HG03097 (cell line): ENCODE results near the gene PALD1.

Source experiments
- ATAC-seq: cut with Tn5 transposase; IDR thresholded peaks from one replicate; pipeline ENCODE4 v1.9.1; 2021; ENCODE audit not compliant: unreplicated experiment, low FRiP score

PALD1 gene

DNA sequence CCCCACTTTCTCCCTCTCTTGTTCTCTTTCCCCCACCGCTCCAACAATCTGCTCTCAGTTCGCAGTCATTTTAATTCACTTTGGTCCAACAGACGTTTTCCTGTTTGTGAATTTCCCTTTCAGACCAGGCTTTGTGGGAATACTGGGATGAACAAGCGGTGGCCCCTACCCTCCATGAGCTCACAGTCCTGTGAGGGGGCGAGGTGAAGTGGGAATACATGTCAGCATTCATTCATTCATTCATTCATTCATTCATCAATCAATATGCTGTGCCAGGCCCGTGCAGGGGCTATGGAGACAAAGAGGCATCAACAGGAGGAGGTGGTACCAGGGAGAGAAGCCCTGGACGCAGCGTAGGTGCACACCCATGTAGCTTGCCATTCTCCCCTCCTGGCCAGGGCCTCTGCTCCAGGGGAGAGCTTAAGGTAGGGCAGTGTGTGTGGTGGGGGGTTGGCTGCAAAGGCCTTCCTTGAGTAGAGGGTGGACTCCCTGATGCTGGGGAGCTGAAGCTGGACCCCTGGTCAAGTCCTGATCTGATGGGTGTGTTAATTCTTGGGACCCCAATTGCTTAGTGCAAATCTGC lies 107.9 kb downstream of the PALD1 start:
- ATAC-seq, result no peak

DNA sequence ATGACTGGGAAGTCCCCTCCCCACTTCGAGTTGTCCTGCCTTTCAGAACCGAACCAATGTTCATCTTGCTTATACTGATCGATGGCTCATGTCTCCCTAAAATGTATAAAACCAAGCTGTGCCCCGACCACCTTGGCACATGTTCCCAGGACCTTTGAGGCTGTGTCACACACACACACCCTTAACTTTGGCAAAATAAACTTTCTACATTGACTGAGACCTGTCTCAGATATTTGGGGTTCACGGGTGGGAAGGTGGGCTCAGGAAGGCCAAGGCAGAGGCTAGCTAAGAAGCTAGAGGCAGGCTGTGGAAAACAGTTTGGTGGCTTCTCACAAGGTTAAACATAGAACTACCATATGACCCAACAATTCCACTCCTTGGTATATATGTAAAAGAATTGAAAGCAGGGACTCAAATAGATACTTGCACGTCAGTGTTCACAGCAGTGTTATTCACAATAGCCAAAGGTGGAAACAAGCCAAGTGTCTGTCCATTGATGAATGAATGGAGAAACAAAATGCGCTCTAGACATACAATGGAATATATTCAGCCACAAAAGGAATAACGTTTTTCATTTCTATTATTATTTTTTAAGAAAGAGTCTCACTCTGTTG lies 108.6 kb downstream of the PALD1 start:
- no peak for ATAC-seq

DNA sequence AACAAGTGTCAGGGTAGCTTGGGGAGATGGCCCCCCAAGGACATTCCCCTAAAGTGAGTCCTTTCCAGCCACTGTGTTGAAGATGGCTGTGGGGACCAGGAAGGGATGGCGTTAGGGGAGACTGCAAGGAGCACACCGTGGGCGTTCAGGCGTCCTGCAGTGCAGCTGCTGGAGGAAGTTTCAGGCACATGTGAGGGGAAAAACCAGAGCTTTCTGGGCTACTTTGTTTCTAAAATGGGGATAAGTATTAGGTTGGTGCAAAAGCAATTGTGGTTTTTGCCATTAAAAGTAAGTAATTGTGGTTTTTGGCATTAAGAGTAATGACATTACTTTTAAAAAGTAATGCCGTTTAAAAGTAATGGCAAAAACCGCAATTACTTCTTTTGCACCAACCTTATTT lies 109.7 kb downstream of the PALD1 start:
- no peak for ATAC-seq

DNA sequence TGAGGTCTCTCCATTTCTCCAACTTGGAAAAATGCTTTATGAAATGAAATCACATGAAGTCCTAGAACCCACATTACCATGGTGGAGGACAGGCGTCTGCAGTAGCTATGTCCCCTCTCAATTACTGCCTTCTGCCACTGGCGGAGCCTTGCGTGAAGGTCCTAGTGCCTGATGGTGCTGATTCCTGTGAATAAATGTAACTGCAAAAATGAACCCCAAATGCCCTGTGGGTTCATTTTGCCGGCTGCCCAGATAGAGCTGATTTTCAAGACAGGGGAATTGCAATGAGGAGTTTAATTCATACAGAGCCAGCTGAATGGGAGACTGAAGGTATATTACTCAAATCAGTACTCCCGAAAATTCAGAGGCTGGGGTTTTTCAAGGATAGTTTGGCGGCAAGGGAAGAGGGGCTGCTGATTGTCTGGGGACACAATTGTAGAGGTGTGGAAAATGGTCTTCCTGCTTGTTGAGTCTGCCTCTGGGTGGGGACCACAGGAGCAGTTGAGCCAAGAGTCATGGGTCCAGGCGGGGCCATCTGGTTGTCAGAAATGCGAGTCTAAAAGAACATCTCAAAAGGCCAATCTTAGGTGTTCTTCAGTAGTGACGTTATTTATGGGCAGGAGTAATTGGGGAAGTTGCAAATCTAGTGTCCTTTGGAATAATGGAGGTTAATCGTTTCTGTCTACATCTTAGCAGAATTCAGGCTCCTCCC lies 110.4 kb downstream of the PALD1 start:
- no peak for ATAC-seq

DNA sequence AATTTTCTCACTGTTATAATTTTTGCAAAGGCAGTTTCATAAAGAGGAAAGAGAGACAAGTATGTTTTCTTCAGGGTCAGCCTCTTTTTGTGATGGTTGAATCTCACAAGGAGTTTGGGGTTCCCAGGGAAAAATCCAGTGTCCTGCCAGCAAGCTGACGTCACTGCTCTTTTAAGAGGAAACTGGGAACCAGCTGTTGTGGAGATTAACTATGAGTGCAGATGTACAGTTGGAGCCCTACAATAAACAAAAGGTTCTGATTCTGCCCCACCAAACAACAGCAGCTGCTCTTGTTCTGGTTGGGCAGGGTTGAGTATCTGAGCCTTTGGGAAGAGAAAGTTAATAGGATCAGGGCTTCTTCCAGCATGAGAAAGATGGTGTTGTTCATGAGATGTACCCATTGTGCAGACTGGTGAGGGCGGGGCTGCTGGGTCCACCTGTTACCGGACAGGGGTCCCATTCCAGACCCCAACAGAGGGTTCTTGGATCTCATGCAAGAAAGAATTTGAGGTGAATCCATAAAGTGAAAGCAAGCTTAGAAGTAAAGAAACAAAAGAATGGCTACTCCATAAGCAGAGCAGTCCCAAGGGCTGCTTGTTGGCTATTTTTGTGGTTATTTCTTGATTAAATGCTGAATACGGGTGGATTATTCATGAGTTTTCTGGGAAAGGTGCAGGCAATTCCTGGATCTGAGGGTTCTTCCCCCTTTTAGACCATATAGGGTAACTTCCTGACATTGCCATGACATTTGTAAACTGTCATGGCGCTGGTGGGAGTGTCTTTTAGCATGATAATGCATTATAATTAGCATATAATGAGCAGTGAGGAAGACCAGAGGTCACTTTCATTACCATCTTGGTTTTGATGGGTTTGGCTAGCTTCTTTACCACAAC lies 111.4 kb downstream of the PALD1 start:
- no peak for ATAC-seq

DNA sequence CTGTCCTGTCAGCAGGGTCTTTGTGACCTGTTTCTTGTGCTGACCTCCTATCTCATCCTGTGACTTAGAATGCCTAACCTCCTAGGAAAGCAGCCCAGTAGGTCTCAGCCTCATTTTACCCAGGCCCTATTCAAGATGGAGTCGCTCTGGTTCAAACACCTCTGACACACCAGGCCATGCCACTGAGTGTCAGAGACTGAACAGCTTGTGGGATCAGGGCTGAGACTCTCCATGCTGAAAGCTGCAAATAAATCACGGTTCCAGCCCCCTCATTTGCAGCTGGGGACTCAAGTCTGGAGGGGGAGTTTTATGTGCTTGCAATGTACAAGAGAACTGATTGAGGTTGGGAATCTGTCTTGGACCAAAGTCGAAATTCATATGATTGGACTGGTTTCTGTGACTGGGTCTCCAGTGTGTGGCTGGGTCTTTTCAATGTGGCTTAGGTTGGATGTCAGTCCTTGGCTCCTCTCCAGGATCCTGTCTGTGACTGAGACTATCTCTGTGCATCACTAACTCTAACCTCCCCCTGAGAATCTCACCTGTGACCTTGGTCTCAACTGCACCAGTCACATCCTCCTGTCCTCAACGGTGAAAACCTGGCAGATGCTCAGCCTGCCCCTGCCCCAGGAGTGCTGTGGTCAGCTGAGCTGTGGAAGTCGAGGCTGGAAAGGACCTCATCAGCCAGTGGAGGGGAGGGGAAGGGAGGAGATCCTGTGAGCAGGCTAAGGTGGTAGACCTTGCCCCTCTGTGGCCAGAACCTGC lies 112.3 kb downstream of the PALD1 start:
- ATAC-seq, result no peak

DNA sequence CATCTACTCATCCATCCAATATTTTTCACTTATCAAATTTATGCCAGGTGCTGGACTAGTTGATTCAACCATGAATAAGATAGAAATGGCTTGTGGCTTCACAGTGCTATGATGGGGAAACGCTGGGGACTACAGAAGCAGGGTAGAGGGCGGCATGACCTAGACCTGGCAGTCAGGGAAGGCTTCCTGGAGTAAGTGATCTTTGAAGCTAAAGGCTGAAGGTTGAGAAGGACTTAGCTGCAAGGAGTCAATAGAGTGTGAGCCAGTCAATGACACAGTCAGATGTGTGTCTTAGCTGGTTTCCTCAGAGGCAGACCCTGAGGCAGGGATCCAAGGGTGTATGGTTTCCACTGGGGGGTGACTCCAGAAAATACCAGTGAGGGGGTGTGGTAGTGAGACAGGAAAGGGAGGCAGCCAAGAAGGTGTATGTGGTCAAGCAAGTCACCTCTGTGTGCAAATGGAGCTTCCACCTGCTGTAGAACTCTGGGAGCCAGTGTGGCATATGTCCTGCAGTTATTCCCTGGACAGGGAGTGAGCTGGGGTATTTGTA lies 113.7 kb downstream of the PALD1 start:
- no peak for ATAC-seq

DNA sequence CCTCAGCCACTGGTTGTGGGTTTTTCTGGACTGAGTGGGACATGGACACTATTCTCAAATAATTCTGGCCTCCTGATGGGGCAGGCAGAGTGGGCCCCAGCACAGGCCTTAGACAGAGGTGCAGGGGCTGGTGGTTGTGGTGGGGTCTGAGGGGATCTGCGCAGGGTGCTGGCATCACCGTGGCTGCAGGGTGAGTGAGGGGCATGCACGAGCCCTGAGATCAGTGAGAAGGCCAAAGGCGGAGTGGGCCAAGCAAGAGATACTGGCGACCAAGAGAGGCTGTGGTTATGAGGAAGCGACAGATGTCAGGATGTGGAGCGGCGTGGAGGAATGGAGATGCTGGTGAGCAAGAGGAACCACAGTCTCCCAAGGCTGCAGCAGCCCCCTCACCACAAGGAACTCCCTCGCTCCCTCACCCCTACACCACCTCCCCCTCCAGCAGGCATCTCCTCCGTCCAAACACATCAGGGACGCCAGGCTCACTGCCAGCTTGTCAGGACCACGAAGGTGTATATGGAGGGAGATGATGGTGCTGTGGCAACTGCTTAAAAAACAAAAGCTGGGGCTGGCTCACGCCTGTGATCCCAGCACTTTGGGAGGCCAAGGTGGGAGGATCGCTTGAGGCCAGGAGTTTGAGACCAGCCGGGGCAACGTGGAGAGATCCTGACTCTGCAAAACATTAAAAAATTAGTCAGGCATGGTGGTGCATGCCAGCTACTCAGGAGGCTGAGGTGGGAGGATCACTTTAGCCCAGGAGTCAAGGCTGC lies 114.4 kb downstream of the PALD1 start:
- no peak for ATAC-seq

DNA sequence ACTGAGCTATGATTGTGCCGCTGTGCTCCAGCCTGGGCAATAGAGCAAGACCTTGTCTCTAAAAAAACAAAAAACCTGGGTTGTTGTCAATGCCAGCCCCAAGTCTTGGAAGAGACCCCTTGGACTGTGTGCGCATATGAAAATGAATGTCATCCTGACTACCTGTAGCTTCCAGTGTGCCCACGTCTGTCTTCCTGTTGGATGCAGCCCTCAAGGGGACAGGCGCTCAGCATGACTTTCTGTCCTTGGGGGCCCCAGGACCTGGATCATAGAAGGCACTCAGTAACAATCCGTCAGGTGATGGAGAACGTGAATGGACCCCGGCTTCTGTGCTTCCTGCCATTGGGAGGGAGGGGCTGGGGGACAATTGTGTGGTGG lies 114.9 kb downstream of the PALD1 start:
- no peak for ATAC-seq

DNA sequence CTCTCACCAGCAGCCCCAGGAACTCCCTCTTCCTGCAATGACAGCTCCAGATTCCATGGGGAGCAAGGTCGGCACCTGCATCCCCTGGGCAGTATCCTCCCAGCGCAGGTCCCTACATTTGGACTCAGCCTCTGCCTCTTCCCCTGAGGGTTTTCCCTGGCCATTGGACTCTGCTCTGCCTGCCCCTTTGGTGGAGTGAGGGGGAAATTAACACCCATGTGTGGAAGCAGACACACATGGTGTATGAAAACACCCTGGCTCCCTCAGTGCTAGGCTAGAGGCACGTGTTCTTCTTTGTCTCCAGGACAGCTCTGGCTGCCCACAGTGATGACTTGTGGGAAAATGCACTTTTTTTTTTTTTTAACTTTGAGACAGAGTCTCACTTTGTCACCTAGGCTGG lies 115.6 kb downstream of the PALD1 start:
- no peak for ATAC-seq

DNA sequence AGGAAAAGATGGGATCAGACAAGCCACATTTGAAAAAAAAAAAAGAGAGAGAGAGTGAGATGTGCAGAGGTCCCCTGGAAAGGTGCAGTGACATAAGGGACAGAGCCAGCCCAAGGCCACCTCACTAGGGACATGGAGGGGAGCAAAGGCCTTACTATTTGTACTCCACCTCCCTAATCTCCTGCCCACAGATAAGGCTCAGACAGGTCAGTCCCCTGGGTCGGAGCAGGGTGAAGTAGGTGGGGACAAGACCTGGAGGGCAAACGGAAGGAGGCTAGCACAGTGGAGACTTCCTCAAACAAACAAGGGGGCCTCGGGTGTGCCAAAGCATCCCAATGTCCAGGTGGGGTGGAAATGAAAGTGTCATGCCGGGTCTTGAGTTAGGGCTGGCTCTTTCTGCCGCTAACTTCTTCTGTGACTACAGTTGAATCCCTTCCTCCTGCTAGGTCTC lies 117.0 kb downstream of the PALD1 start:
- no peak for ATAC-seq

DNA sequence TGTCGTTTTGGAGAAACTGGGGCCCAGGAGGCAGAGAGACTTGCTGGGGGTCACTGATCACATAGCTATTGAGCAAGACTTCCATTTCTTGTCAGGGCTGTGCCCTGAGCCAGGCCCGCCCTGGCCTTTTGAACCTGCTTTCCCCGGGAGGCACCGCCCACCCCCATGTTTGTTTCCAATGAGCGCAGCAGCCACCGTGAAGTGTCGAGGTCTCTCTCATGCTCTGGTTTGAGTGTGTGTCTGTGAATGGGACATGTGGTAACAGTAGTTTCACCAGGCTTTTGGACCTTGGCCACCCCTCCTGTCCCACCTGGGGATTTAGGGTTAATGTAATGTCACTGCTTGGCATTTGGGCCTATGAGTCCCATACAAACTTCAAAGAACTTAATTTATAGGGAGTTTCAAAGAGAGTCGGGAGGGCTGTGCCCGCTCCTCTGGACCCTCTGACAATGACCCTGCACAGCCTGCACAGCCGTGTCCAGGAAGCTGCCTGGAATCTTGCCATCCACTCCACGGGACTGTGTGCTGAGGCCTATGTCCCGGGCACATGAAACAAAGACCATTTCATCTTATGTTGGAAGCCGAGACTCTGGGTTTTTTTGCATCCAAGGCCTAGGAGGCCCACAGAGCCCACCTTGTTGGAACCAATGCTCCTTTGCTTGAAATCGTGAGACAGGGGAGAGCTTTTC lies 117.7 kb downstream of the PALD1 start:
- no peak for ATAC-seq

DNA sequence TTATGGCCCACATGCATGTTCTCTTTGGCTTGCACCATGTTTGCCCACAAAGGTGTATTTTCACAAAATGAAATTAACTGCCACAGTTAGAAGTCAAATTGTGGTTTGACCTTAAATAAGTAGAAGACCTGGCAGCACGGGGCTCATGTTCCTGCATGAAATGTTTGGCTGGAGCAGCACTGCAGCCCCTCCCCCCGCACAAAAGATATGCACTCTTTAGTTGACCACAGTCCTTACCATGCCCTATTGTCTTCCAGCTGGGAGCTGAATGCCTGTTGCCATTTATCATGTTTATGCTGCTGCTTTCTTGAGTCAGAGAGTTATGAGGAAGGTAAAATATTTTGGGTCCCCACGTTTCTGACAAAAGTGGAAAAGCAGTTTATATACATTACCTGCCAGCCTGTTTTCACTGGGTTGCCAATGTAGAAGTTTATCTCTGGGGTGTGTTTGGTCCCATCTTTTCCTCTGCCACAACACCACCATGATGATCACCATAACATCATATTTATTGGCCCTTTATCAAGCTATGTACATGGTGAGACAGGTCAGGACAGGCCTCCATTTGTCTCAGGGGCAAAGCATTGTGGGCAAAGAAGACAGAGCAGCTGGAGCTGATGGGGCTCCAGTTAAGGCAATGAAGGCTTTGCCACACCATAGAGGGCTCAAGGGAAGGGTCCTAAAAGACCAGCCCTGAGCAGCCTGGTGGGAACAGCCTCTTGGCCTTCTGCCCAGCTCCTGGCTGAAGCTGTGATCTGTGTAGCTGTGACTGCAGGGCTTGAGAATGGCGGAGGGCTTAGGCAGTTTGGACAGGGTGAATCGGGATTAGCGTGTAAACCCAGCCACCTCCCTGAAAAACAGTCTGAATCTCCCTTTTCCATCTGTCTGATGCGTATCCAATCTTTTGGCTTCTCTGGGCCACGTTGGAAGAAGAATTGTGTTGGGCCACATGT lies 118.6 kb downstream of the PALD1 start:
- no peak for ATAC-seq

DNA sequence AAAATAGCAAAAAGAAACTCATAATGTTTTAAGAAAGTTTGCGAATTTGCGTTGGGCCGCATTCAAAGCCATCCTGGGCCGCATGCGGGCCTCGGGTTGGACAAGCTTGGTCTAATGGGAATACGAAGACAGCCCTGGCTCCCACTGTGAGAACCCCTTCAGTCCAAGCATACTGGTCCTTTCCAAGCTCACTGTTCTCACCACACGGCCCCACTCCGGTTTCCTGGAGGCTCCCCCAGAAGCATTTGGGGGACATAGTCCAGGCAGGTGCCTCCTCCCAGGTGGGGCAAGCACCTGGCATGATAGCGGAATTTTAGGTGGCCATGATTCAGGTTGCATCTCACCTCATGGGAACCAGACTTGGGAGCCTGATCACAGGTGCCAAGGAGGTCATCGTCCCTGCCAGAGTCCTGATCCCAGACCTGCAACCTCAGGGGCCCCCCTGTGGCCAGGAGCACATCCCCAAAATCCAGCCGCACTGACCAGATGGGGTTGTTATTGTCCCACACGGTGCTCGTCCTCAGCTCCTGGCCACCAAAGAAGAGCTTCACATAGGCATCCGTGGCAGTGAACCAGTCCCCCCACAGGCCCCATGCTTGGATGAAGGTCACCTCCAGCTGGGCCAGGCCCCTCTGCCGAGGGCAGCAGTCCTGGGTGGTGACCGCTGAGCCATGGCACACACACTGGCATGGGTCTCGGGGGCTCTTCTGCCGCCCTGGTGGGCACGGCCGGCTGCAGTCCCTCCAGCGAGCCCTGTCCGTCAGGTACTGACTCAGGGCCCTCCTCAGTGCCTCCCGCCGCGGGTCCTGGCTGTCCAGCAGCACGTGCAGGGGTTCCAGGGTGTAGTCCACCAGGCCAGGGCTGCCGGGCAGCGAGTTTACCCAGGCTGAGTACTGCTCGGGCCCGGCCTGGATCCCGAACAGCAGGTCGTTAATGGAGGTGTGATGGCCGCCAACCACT lies 119.6 kb downstream of the PALD1 start:
- ATAC-seq, result no peak

DNA sequence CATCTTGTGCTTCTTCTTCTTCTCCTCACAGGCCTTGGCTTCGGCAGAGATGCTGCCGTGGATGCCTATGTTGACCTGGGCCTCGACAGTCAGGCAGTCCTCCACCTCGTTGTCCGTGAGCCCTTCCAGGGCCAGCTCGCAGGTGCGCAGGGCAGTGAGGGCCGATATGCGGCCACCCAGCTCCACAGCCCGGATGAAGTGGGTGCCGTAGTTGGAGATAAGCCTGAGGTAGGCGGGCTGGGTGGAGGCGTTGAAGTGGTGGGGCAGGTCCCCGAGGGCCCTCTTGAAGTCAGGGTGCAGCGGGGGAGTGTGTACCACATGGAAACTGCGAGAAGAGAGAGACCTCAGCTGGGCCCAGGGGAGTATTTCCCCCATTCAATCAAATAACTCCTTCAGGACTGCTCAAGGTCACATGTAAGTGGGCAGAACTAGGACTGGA lies 120.3 kb downstream of the PALD1 start:
- ATAC-seq, result no peak

DNA sequence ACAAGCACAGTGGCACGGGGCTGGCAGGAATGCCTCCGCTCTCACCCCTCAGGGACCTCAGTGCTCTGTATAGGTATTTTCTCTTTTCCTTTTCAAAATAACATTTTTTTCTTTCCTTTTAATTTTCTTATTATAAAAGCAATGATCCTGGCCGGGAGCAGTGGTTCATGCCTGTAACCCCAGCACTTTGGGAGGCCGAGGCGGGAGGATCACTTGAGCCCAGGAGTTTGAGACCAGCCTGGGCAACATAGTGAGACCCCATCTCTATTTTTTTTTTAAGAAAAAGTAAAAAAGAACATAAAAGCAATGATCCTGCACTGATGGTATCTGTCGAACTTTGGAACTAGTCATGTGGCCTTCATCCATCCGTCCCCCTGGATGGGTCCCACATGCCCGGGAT lies 120.8 kb downstream of the PALD1 start:
- ATAC-seq, result no peak

DNA sequence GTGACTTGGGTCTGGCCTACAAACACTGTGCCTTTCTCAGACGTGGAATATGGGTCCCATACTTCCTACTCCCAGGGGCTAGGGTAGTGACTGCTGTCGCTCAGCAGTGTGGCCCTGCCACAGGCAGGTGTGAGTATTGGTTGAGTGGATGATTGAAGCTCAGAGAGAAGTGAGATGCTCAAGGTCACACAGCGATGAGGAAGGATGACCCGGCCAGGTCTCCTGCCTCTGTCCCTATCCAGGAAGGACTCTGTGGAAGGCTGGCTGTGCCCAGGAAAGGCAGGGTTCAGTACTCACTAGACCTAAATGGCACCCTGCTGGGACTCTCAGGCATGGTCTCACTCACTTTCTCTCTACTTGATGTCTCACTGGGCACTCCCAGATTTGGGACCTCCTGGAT lies 121.2 kb downstream of the PALD1 start:
- ATAC-seq, result no peak
